Embryonic facial prominence (tissue), 1 donor: ENCODE data around the gene EYS.

Source experiments
- DNase-seq: peaks from one replicate; pipeline ENCODE4 v3.0.0-alpha.2; 2016; ENCODE audit errors: extremely low spot score

The EYS gene

GRCh38 chr6:64969139-64969538, 737.9 kb downstream of the EYS start:
- DNase-seq = no peak

GRCh38 chr6:64955435-64955848, 751.6 kb downstream of the EYS start:
- no peak for DNase-seq

DNA sequence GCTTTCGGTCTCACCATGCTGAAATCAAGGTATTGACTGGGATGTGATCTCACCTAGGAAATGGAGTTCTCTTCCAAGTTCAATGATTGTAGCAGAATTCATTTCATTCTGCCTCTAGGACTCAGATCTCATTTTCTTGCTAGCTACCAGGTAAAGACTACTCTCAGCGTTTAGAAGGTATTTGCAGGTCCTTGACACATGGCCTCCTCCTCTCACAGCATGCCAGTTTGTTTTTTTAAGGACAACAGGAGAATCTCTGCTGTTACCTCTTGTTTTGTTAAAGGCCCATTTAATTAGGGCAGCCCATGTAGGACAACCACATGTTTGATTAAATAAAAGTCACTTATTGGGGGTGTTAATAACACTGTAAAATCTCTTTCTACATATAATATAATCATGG, 757.8 kb downstream of the EYS start:
- DNase-seq = no peak

DNA sequence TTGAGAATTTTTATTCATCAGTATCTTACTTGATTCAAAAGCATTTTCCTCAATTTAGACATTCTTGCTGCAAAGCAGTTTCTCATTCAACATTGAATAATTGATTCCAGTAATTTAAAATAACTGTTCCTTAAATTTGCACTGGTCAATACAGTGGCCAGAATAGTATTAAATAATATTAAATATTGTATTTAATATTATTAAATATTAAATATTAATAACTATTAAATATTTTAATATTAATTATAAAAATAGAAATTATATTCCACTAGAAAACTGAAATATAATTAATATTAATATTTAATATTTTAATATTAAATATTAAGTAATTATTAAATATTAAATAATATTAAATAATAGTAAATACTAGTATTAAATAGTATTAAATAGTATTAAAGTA, 758.8 kb downstream of the EYS start:
- no peak for DNase-seq

- DNase-seq = no peak
These were observed 761.6 kb downstream of the EYS start for GRCh38 chr6:64945450-64945849.

GRCh38 chr6:64932486-64932885, 774.5 kb downstream of the EYS start:
- no peak for DNase-seq

- no peak for DNase-seq
These were observed 776.3 kb downstream of the EYS start for GRCh38 chr6:64930681-64931080.

DNA sequence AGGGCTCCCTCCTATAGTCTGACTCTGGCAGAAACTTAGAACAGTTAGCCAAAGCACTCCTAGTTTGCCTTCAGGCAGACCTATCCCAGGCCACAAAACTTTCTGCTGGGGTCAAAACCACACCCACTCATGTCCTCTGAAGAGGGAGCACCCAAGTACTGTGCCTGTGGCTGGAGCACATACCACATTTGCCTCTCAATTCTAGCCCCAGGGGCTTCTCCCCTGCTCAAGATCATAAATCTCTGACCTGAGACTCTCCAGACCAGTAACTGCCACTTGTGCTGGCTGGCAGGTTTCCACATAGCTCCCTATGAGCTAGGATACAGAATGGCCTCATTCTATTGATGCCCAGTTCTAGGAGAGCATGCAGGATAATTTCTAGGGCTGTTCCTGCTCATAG, 781.0 kb downstream of the EYS start:
- no peak for DNase-seq

GRCh38 chr6:64920257-64920656, 786.8 kb downstream of the EYS start:
- no peak for DNase-seq

GRCh38 chr6:64914124-64914523, 792.9 kb downstream of the EYS start:
- DNase-seq = no peak

DNA sequence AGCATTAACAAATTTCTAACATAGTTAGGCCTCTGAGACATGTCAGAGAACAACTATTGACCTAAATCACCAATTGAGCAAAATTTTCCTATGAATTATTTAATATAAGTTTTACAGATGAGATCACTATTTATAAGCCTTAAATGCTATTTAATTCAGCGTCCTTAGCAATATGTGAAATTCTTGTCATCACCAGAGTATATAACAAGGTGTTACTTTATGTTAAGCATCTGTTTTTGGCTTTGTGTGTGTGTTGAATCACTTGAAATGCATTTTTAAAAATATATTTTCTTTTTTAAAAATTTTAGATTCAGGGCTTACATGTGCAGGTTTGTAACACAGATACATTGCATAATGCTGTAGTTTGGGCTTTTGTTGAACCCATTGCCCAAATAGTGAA, 794.1 kb downstream of the EYS start:
- no peak for DNase-seq

- DNase-seq = no peak
These were observed 798.9 kb downstream of the EYS start for GRCh38 chr6:64908104-64908503.

GRCh38 chr6:64904616-64905015, 802.4 kb downstream of the EYS start:
- no peak for DNase-seq

DNA sequence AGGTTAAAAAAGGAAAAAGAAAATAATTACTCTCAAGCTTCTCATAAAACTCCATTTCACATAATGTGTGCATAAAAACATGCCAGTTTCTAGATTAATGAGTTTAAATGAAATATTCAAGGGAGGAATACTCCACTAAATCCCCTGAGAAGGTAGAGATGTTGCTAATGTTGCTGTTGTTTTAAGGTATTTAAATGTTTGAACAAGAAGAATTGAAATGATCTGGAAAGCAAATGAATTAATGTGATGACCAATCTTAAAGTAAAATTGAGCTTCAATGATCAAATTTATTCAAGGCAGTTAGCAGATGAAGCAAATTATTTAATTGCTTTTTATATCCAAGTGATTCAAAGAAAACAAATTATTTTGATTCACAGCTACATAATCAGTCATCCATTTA, 804.4 kb downstream of the EYS start:
- no peak for DNase-seq

GRCh38 chr6:64896939-64897338, 810.1 kb downstream of the EYS start:
- DNase-seq = no peak

- DNase-seq = no peak
These were observed 811.1 kb downstream of the EYS start for GRCh38 chr6:64895945-64896344.

GRCh38 chr6:64890609-64891008, 816.4 kb downstream of the EYS start:
- no peak for DNase-seq

- DNase-seq = no peak
These were observed 817.9 kb downstream of the EYS start for GRCh38 chr6:64889144-64889543.

DNA sequence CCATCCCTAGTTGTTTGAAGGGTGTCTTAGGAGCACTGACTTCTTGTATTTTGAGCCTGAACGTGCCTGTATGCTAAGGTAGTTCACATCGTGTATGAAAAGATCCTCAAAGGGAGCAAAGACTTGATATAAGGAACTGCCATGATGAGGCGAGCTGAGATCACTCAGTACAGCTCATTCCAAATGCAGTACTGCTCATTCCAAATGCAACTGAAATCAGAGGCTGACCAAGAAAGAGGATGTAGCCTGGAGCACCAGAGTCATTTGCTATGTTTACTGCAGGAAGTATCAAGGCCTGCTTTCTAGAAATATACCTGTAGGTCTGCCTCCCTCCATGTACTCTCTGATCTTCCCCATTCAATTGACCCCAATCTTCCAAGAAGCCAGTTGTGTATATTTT, 832.2 kb downstream of the EYS start:
- DNase-seq = no peak

DNA sequence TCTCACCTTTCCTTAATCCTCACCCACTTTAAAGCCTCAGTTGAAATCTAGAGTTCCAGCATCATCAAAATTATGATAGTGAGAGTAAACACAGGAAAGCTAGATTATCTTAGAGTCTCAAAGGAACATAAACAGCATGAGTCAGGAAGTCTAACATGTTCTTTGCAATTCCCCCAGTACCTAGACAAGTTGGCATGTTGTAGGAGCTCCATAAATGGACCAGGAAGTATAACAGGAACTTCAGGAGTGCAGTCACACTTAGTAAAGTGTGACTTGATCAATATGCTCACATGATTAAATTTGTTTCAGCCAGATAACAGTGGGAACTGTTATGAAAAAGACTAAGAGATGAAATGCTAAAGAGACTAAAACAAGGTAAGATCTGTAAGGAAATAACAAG, 834.4 kb downstream of the EYS start:
- no peak for DNase-seq

- no peak for DNase-seq
These were observed 845.9 kb downstream of the EYS start for GRCh38 chr6:64861039-64861651.

- no peak for DNase-seq
These were observed 846.8 kb downstream of the EYS start for GRCh38 chr6:64860203-64860602.

- no peak for DNase-seq
These were observed 856.9 kb downstream of the EYS start for GRCh38 chr6:64850121-64850520.

DNA sequence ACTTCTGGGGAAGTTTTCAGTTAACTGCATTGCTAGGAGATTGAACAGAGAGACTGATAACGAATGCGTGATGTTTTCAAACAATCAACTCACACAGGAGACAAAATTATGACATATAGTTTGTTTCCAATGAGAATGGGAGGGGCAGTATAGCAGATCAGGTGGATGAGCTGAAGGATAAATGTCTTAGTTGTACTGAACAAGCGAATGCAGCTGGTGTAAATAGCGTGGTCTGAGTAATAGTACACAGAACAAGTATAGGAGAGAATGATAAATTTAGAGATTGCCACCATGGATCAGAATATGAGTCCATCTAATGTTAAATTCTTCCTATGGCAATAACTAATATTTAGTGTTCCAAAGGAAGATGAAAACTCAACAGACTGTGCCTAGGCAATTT, 858.6 kb downstream of the EYS start:
- no peak for DNase-seq

DNA sequence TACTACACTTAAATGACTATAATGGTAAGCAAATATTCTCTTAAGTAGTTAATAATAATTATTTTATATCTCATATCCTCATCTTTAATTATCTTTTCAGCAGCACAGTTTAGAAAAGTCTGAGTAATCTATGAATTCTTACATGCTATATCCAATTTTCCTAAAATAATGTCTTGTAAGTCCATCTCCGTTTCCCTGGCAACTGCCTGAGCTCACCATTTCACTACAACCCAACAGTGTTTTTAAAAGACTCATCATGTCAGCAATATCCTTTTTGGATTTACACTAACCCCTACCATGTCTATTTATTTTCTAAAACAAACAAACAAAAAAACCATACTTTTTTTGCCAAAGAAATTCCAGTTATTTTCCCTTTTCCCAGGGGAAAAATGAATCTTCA, 859.6 kb downstream of the EYS start:
- no peak for DNase-seq
